ENCODE measurements around the gene TBC1D8. TPM values are rescaled to one million over a fixed set of nuclear protein-coding genes. Genes with fewer than 3 reads are reported as not detected.

TBC1D8 gene
- total RNA-seq, 1 experiment from 2014 or later = 139 TPM

GRCh38 chr2:100976061-100976460 is 175.1 kb downstream of the TBC1D8 start:
- Histone ChIP-seq H3K27me3 (ENCODE audit: control insufficient read depth, insufficient read depth, low read length) (no peaks in the 10 kb centered on the region), H3K4me3 (ENCODE audit: low read depth in 2 of 2, low read length in 2 of 2) (no peak overlapping the region), H3K4me1 (ENCODE audit: control insufficient read depth, insufficient read depth, low read length) (no peaks in the 10 kb centered on the region), H3K27ac (ENCODE audit: low read length) (no peak overlapping the region), H3K36me3 (ENCODE audit: control insufficient read depth, insufficient read depth, low read length) (peaks cover 4% of the 10 kb centered on the region; the same call in 1 of the 2 replicates), H3K9me3 (ENCODE audit: control insufficient read depth, insufficient read depth, low read depth, low read length) (no peaks in the 10 kb centered on the region)
- CTCF ChIA-PET = no interaction called here
- in situ Hi-C loops (cut with HindIII; ENCODE audit: low pct_unique_long_range_greater_than_20kb, low sequenced_read_pairs) (no loop called here), intact Hi-C loops (cut with micrococcal nuclease; ENCODE audit: unreplicated experiment) (no loop called here)
- no peak for ATAC-seq
- TF ChIP-seq POLR2AphosphoS5 (IDR thresholded peaks at IDR 0.05; ENCODE audit: low read depth, low read length) = no peak
- no peak for TF ChIP-seq CTCF (IDR thresholded peaks at IDR 0.05)
- TF ChIP-seq SIN3A (IDR thresholded peaks at IDR 0.05; ENCODE audit: borderline replicate concordance, insufficient read depth, low read depth, low read length) = no peak
- TF ChIP-seq REST (IDR thresholded peaks at IDR 0.05; ENCODE audit: insufficient read depth in 1 of 2, low read depth in 2 of 2, low read length in 1 of 2) = no peak
- no peak for TF ChIP-seq TCF7L2 (IDR thresholded peaks at IDR 0.05; ENCODE audit: low read depth, low read length)
- DNase-seq (ENCODE audit: low read depth, low spot score) = no peak
- POLR2A ChIA-PET = no interaction called here
- BruUV-seq (replicated peaks) = no TSS peak

- in situ Hi-C loops (cut with HindIII; ENCODE audit: low pct_unique_long_range_greater_than_20kb, low sequenced_read_pairs) = no loop called here
- Histone ChIP-seq H3K4me3 (ENCODE audit: low read depth in 2 of 2, low read length in 2 of 2) (no peak overlapping the region), H3K4me1 (ENCODE audit: control insufficient read depth, insufficient read depth, low read length) (no peaks in the 10 kb centered on the region), H3K27ac (ENCODE audit: low read length) (no peak overlapping the region), H3K9me3 (ENCODE audit: control insufficient read depth, insufficient read depth, low read depth, low read length) (no peaks in the 10 kb centered on the region), H3K36me3 (ENCODE audit: control insufficient read depth, insufficient read depth, low read length) (peaks cover 4% of the 10 kb centered on the region; the same call in 1 of the 2 replicates), H3K27me3 (ENCODE audit: control insufficient read depth, insufficient read depth, low read length) (no peaks in the 10 kb centered on the region)
- ChIA-PET POLR2A (no interaction called here), CTCF (no interaction called here)
- ATAC-seq (no peak), DNase-seq (ENCODE audit: low read depth, low spot score) (no peak)
- BruUV-seq (replicated peaks) = no TSS peak
- TF ChIP-seq CTCF (IDR thresholded peaks at IDR 0.05) (no peak), TCF7L2 (IDR thresholded peaks at IDR 0.05; ENCODE audit: low read depth, low read length) (no peak), REST (IDR thresholded peaks at IDR 0.05; ENCODE audit: insufficient read depth in 1 of 2, low read depth in 2 of 2, low read length in 1 of 2) (no peak), SIN3A (IDR thresholded peaks at IDR 0.05; ENCODE audit: borderline replicate concordance, insufficient read depth, low read depth, low read length) (no peak), POLR2AphosphoS5 (IDR thresholded peaks at IDR 0.05; ENCODE audit: low read depth, low read length) (no peak)
- intact Hi-C loops (cut with micrococcal nuclease; ENCODE audit: unreplicated experiment) = no loop called here
These were observed 175.7 kb downstream of the TBC1D8 start for GRCh38 chr2:100975521-100975785.

Measured in Panc1 (cell line).